Chondrocyte (in vitro differentiated cells): Measurements from ENCODE around the gene ITGBL1. TPM values are rescaled to one million over a fixed set of nuclear protein-coding genes. Genes with fewer than 3 reads are reported as not detected.

ENCODE experiments used
- DNase-seq: peaks from one replicate; pipeline ENCODE4 v3.0.0; 2021; ENCODE audit warnings: mixed read lengths, low spot score
- H3K27ac Mint-ChIP-seq: one replicate; pipeline ENCODE4 v1.8.0; 2021; ENCODE audit warnings: mild to moderate bottlenecking, moderate library complexity, mixed read lengths; ENCODE audit not compliant: unreplicated experiment
- H3K27me3 Mint-ChIP-seq: 2 replicates; pipeline ENCODE4 v1.8.0; 2021; ENCODE audit warnings: low read depth, mixed read lengths
- H3K36me3 Mint-ChIP-seq: 2 replicates; pipeline ENCODE4 v1.8.0; 2021; ENCODE audit warnings: low read depth, mixed read lengths
- H3K4me1 Mint-ChIP-seq: 2 replicates; pipeline ENCODE4 v1.8.0; 2021; ENCODE audit warnings: low read depth, mild to moderate bottlenecking, mixed read lengths
- H3K4me3 Mint-ChIP-seq: one replicate; pipeline ENCODE4 v1.8.0; 2021; ENCODE audit warnings: mild to moderate bottlenecking, moderate library complexity, mixed read lengths; ENCODE audit not compliant: unreplicated experiment
- H3K9me3 Mint-ChIP-seq: 2 replicates; pipeline ENCODE4 v1.8.0; 2021; ENCODE audit warnings: low read depth, mixed read lengths
- CTCF ChIP-seq: fragments of 200-600 bp; sonication (generic); IDR thresholded peaks from 2 replicates; pipeline ENCODE4 v1.5.0; 2021; ENCODE audit warnings: antibody characterized with exemption, mild to moderate bottlenecking, moderate library complexity
- total RNA-seq: library from RNA; stranded (reverse); gene quantifications from 3 replicates; pipeline ENCODE4 v1.2.1, GENCODE V29; 2021

Gene ITGBL1
- total RNA-seq, 1 donor from 2014 or later = 407 TPM

GRCh38 chr13:101515504-101515903 lies 63.0 kb downstream of the ITGBL1 start:
- Mint-ChIP-seq H3K27ac (peak overlapping the region; percentile 3), H3K4me3 (no peak overlapping the region), H3K4me1 (peaks cover 82% of the 10 kb centered on the region), H3K9me3 (peaks cover 7% of the 10 kb centered on the region), H3K27me3 (no peaks in the 10 kb centered on the region), H3K36me3 (peaks cover 12% of the 10 kb centered on the region)
- DNase-seq = no peak
- no peak for TF ChIP-seq CTCF

GRCh38 chr13:101516262-101516661 lies 63.8 kb downstream of the ITGBL1 start:
- no peak for DNase-seq
- H3K27ac Mint-ChIP-seq = no peak overlapping the region
- H3K36me3 Mint-ChIP-seq = peaks cover 15% of the 10 kb centered on the region
- no peak for TF ChIP-seq CTCF
- no peak overlapping the region for H3K4me3 Mint-ChIP-seq
- no peaks in the 10 kb centered on the region for H3K27me3 Mint-ChIP-seq
- H3K4me1 Mint-ChIP-seq = peaks cover 84% of the 10 kb centered on the region
- H3K9me3 Mint-ChIP-seq = peaks cover 6% of the 10 kb centered on the region

GRCh38 chr13:101520672-101521071 lies 68.2 kb downstream of the ITGBL1 start:
- no peak for DNase-seq
- Mint-ChIP-seq H3K27ac (peak overlapping the region; percentile 67), H3K36me3 (peaks cover 12% of the 10 kb centered on the region), H3K4me1 (peaks cover 78% of the 10 kb centered on the region), H3K27me3 (no peaks in the 10 kb centered on the region), H3K4me3 (no peak overlapping the region), H3K9me3 (peaks cover 3% of the 10 kb centered on the region)
- TF ChIP-seq CTCF = no peak

GRCh38 chr13:101521371-101521770 lies 68.9 kb downstream of the ITGBL1 start:
- Mint-ChIP-seq H3K27ac (peak overlapping the region; percentile 43), H3K9me3 (peaks cover 3% of the 10 kb centered on the region), H3K4me1 (peaks cover 71% of the 10 kb centered on the region), H3K27me3 (no peaks in the 10 kb centered on the region), H3K36me3 (peaks cover 12% of the 10 kb centered on the region), H3K4me3 (no peak overlapping the region)
- no peak for TF ChIP-seq CTCF
- no peak for DNase-seq

DNA sequence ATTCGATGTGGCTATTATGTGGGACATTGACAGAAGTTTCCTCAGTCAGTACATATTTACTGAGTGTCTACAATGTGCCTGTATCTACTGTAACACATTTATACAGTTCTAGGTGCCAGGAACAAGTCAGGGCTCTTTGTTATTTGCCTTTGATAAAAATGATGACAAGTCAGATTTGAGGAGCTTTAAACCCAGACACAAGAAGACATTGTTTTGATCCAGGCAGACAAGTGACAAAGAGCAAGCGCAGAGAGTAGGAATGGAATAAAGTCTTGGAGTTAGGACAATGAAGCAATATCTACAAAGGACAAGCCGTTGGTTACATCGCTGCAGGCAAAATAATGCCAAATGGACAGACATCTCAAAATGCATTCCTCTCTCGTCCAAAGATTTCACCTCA lies 70.1 kb downstream of the ITGBL1 start:
- DNase-seq = no peak
- TF ChIP-seq CTCF = no peak
- Mint-ChIP-seq H3K27me3 (no peaks in the 10 kb centered on the region), H3K4me3 (no peak overlapping the region), H3K9me3 (peaks cover 8% of the 10 kb centered on the region), H3K27ac (no peak overlapping the region), H3K4me1 (peaks cover 68% of the 10 kb centered on the region), H3K36me3 (peaks cover 17% of the 10 kb centered on the region)
